ENCODE measurements around the gene AK2.

GRCh38 chr1:33036526-33037503, at the start of gene AK2:
- TF ChIP-seq CTCF (IDR thresholded peaks at IDR 0.05) (no peak), POLR2A (IDR thresholded peaks at IDR 0.05) (peak; percentile 33)
